K562 (cell line): ENCODE measurements around the gene KCNH2. TPM values are rescaled to one million over a fixed set of nuclear protein-coding genes. Genes with fewer than 3 reads are reported as not detected.

Source experiments
- ARID1B ChIP-seq: fragments of 450-650 bp; IDR thresholded peaks from 2 replicates; pipeline ENCODE4 v1.6.1; 2016; ENCODE audit warnings: antibody characterized with exemption, mild to moderate bottlenecking, inconsistent platforms
- CBX1 ChIP-seq: sonication (generic); IDR thresholded peaks from 2 replicates; pipeline ENCODE4 v1.6.1; 2016; ENCODE audit warnings: antibody characterized with exemption, low read depth, mild to moderate bottlenecking
- CXXC5 ChIP-seq: fragments of 250-450 bp; sonication (Bioruptor Pico); IDR thresholded peaks from 2 replicates; pipeline ENCODE4 v1.8.0; 2022; ENCODE audit warnings: inconsistent platforms, mild to moderate bottlenecking, moderate library complexity
- HBP1 ChIP-seq: fragments of 450-650 bp; formaldehyde crosslinking; IDR thresholded peaks from 2 replicates; pipeline ENCODE4 v1.4.0; 2022; ENCODE audit warnings: missing genetic modification characterization
- HDAC1 ChIP-seq, 2 experiments: fragments of 450-650 bp; IDR thresholded peaks; 2 replicates each; pipeline ENCODE4 v1.6.1; 2016 to 2017; ENCODE audit warnings: inconsistent platforms in 1 of 2, mild to moderate bottlenecking in 1 of 2, moderate library complexity in 1 of 2
- MLLT1 ChIP-seq, 2 experiments: fragments of 450-650 bp; IDR thresholded peaks; 2 replicates each; pipeline ENCODE4 v1.6.1; 2016
- POLR2AphosphoS2 ChIP-seq: IDR thresholded peaks from 2 replicates; pipeline ENCODE4 v1.6.1; 2012; ENCODE audit warnings: low read length, improper control_type of control experiment
- PRPF4 ChIP-seq: fragments of 200-400 bp; formaldehyde crosslinking; IDR thresholded peaks from one replicate; pipeline ENCODE4 v1.6.1; 2017; ENCODE audit warnings: low read length, low read depth, mild to moderate bottlenecking; ENCODE audit not compliant: insufficient read depth, poor library complexity, severe bottlenecking
- RCOR1 ChIP-seq, 2 experiments: IDR thresholded peaks; 2 replicates each; pipeline ENCODE4 v1.6.1; 2012; ENCODE audit warnings: low read depth in 2 of 2, low read length in 2 of 2, borderline replicate concordance in 1 of 2, improper control_type of control experiment in 1 of 2
- STAG1 ChIP-seq: sonication (generic); formaldehyde crosslinking; IDR thresholded peaks from 2 replicates; pipeline ENCODE4 v1.5.0; 2020; ENCODE audit warnings: missing genetic modification reagents, borderline replicate concordance
- VEZF1 ChIP-seq: fragments of 200-800 bp; sonication (Bioruptor generic); IDR thresholded peaks from 2 replicates; pipeline ENCODE4 v1.6.1; 2017; ENCODE audit warnings: missing genetic modification characterization, missing compliant biosample characterization
- ZNF609 ChIP-seq: sonication (generic); formaldehyde crosslinking; IDR thresholded peaks from 2 replicates; pipeline ENCODE4 v1.8.1; 2023; ENCODE audit warnings: missing genetic modification reagents, mild to moderate bottlenecking, borderline replicate concordance
- polyA plus RNA-seq, 8 experiments: library from polyadenylated mRNA; depleted of rRNA in 4 of 8; stranded (reverse) in 5 of 8; unstranded in 3 of 8; fragments of >200 nt; fragmentation: Nextera tagmentation in 2 of 8; fragmentation: Illumina TruSeq in 1 of 8; extraction: Ambion mirVana in 2 of 8; extraction: Trizol in 1 of 8; gene quantifications; 2 replicates each; pipeline versions ENCODE4 v1.2.1 to v1.2.3, GENCODE V29; 2011 to 2014; ENCODE audit warnings: inconsistent platforms in 1 of 8, missing spikeins in 1 of 8
- total RNA-seq, 7 experiments: library from RNA; depleted of rRNA in 6 of 7; stranded (reverse); fragments of >200 nt in 6 of 7; fragmentation: Illumina TruSeq in 2 of 7; extraction: Trizol in 2 of 7; gene quantifications; 2 replicates each; pipeline versions ENCODE4 v1.2.1 to v1.2.3, GENCODE V29; 2011 to 2021; ENCODE audit warnings: low replicate concordance in 1 of 7

The KCNH2 gene
- total and polyA plus RNA-seq, 9 of the 15 experiments (the other 6 are each of a cell fraction or from before 2014, with no cell fraction given), result 18.1 to 368 (median 218) TPM

GRCh38 chr7:150988230-150989226, 10.4 kb upstream of the KCNH2 start (continued):
- 0 out of 4 replicates have a peak, but pooled peaks of 1 of the 2 experiments have one; percentile 48 for TF ChIP-seq MLLT1 (IDR thresholded peaks at IDR 0.05)
- TF ChIP-seq ZNF609, result no peak
- TF ChIP-seq VEZF1, result peak; percentile 86
- TF ChIP-seq HBP1 (CRISPR knock-in tag), result 0 out of 2 replicates have a peak, but pooled peaks have one; percentile 11
- TF ChIP-seq RCOR1 (IDR thresholded peaks at IDR 0.05; ENCODE audit: borderline replicate concordance in 1 of 2, low read depth in 2 of 2, low read length in 2 of 2), result peak in 1 of 2 experiments; percentile 52; a peak in 3 of 4 replicates
- no peak for TF ChIP-seq POLR2AphosphoS2
- TF ChIP-seq CXXC5 (CRISPR knock-in tag), result peak; percentile 29; the same call in 1 of the 2 replicates
- TF ChIP-seq CBX1, result peak; percentile 72; the same call in 1 of the 2 replicates
- no peak for TF ChIP-seq PRPF4
- TF ChIP-seq STAG1 (CRISPR knock-in tag), result peak; percentile 90
- peak; percentile 31; the same call in 1 of the 2 replicates for TF ChIP-seq ARID1B
- 0 out of 4 replicates have a peak, but pooled peaks of 1 of the 2 experiments have one; percentile 26 for TF ChIP-seq HDAC1 (IDR thresholded peaks at IDR 0.05)
